ENCODE measurements around the gene ZNF578.
"Not testable (repeated sequence)": the region's sequence is repeated elsewhere in the genome, so short reads cannot be mapped to it uniquely, and the experiment has no call there.

ZNF578 gene

DNA sequence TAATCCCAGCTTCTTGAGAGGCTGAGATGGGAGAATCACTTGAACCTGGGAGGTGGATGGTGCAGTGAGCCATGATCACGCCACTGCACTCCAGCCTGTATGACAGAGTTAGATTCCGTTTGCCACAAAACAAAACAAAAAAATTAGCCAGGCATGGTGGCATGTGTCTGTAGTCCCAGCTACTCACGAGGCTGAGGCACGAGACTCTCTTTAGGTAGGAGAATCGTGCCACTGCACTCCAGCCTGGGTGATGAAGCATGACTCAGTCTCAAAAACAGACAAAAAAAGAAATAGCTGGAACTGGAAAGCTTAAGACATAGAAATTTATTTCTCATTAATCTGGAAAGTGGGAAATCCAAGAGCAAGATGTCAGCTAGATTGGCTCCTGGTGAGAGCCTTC lies 53.9 kb downstream of the ZNF578 start:
- no peaks in the 10 kb centered on the region for H3K36me3 ChIP-seq (ENCODE audit: control insufficient read depth, insufficient read depth, low read length)
- TF ChIP-seq, protein P1, sequence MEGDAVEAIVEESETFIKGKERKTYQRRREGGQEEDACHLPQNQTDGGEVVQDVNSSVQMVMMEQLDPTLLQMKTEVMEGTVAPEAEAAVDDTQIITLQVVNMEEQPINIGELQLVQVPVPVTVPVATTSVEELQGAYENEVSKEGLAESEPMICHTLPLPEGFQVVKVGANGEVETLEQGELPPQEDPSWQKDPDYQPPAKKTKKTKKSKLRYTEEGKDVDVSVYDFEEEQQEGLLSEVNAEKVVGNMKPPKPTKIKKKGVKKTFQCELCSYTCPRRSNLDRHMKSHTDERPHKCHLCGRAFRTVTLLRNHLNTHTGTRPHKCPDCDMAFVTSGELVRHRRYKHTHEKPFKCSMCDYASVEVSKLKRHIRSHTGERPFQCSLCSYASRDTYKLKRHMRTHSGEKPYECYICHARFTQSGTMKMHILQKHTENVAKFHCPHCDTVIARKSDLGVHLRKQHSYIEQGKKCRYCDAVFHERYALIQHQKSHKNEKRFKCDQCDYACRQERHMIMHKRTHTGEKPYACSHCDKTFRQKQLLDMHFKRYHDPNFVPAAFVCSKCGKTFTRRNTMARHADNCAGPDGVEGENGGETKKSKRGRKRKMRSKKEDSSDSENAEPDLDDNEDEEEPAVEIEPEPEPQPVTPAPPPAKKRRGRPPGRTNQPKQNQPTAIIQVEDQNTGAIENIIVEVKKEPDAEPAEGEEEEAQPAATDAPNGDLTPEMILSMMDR (IDR thresholded peaks at IDR 0.05) = no peak

DNA sequence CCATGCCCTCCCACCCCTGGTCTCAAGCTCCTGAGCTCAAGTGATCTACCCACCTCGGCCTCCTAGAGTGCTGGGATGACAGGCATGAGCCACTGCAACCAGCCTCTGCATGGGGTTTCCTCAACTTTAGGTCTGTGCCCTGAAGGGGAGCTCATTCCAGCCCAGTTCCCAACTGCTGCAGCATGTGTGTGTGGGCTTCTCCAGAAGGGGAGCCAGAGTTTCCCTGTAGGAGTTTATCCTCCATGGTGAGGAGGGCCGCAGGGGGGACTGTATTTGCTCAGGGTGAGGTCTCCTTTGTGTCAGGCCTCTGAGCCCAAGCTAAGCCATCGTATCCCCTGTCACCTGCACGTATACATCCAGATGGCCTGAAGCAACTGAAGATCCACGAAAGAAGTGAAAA lies 62.8 kb downstream of the ZNF578 start:
- Histone ChIP-seq H3K36me3 (ENCODE audit: control insufficient read depth, insufficient read depth, low read length) (no peaks in the 10 kb centered on the region), H3K4me1 (no peaks in the 10 kb centered on the region), H2AFZ (no peak overlapping the region), H3K4me3 (ENCODE audit: low read depth, low read length) (no peak overlapping the region), H3K9me3 (ENCODE audit: control insufficient read depth, low read length) (no peaks in the 10 kb centered on the region), H3K9ac (no peak overlapping the region), H3K27me3 (ENCODE audit: control insufficient read depth, insufficient read depth, low read length) (no peaks in the 10 kb centered on the region), H3K79me2 (no peaks in the 10 kb centered on the region), H3K27ac (no peak overlapping the region), H3K4me2 (ENCODE audit: low read length) (no peak overlapping the region)
- TF ChIP-seq, protein P1 (IDR thresholded peaks at IDR 0.05) = no peak

More for the DNA sequence above, 53.9 kb downstream of the ZNF578 start:
- no peak overlapping the region for H3K27ac ChIP-seq
- no peak overlapping the region for H3K4me2 ChIP-seq (ENCODE audit: low read length)
- no peak overlapping the region for H3K9ac ChIP-seq
- H3K4me3 ChIP-seq (ENCODE audit: low read depth, low read length) = no peak overlapping the region
- no peaks in the 10 kb centered on the region for H3K9me3 ChIP-seq (ENCODE audit: control insufficient read depth, low read length)
- no peaks in the 10 kb centered on the region for H3K79me2 ChIP-seq
- H3K4me1 ChIP-seq = no peaks in the 10 kb centered on the region
- no peaks in the 10 kb centered on the region for H3K27me3 ChIP-seq (ENCODE audit: control insufficient read depth, insufficient read depth, low read length)
- no peak overlapping the region for H2AFZ ChIP-seq

DNA sequence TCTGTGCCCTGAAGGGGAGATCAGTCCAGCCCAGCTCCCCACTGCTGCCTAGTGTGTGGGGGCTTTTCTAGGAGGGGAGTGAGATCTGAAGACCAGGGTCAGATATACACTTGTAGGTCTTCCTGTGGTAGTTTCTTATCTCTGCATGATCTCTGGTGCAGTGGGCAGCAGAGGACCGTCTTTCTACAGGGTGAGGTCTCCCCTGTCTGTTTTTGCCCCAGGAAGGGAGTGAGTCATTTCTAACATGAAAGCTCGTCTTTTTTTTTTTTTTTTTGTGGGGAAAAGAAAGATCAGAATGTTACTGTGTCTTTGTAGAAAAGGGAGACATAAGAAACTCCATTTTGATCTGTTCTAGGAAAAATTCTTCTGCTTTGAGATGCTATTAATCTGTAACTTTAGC lies 65.3 kb downstream of the ZNF578 start:
- Histone ChIP-seq H3K27me3 (ENCODE audit: control insufficient read depth, insufficient read depth, low read length) (no peaks in the 10 kb centered on the region), H3K4me3 (ENCODE audit: low read depth, low read length) (no peak overlapping the region)
- TF ChIP-seq, protein P1 (IDR thresholded peaks at IDR 0.05) = no peak

DNA sequence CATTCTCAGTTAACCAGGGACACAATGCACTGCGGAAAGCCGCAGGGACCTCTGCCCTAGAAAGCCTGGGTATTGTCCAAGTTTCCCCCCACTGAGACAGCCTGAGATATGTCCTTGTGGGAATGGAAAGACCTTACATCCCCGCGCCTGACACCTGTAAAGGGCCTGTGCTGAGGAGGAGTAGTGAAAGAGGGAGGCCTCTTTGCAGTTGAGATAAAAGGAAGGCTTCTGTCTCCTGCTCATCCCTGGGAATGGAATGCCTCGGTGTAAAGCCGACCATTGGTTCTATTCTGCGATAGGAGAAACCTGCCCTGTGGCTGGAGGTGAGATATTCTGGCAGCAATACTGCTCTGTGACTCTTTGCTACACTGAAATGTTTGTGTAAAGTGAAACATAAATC lies 65.8 kb downstream of the ZNF578 start:
- not testable (repeated sequence) for H3K9ac ChIP-seq; H3K4me3 ChIP-seq (ENCODE audit: low read depth, low read length); H3K9me3 ChIP-seq (ENCODE audit: control insufficient read depth, low read length); H3K4me1 ChIP-seq; H2AFZ ChIP-seq; H3K79me2 ChIP-seq; H3K27ac ChIP-seq; H3K36me3 ChIP-seq (ENCODE audit: control insufficient read depth, insufficient read depth, low read length); H3K4me2 ChIP-seq (ENCODE audit: low read length); H3K27me3 ChIP-seq (ENCODE audit: control insufficient read depth, insufficient read depth, low read length)

More for the DNA sequence above, 65.3 kb downstream of the ZNF578 start:
- no peak overlapping the region for H2AFZ ChIP-seq
- no peaks in the 10 kb centered on the region for H3K9me3 ChIP-seq (ENCODE audit: control insufficient read depth, low read length)
- no peaks in the 10 kb centered on the region for H3K36me3 ChIP-seq (ENCODE audit: control insufficient read depth, insufficient read depth, low read length)
- no peak overlapping the region for H3K4me2 ChIP-seq (ENCODE audit: low read length)
- H3K4me1 ChIP-seq = no peaks in the 10 kb centered on the region
- H3K79me2 ChIP-seq = no peaks in the 10 kb centered on the region
- no peak overlapping the region for H3K27ac ChIP-seq
- H3K9ac ChIP-seq = no peak overlapping the region

DNA sequence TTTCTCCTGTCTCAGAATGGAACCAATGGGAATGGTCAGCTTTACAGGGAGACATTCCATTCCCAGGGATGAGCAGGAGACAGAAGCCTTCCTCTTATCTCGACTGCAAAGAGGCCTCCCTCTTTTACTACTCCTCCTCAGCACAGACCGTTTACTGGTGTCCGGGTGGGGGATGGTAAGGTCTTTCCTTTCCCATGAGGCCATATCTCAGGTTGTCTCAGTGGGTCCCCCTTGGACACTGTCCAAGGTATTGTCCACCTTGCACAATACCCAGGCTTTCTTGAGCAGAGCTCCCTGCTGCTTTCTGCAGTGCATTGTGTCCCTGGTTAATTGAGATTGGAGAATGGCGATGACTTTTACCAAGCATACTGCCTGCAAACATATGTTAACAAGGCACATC lies 66.7 kb downstream of the ZNF578 start:
- H2AFZ ChIP-seq = no peak overlapping the region

More for the DNA sequence above, 66.7 kb downstream of the ZNF578 start:
- no peaks in the 10 kb centered on the region for H3K4me1 ChIP-seq
- no peak overlapping the region for H3K4me3 ChIP-seq (ENCODE audit: low read depth, low read length)
- TF ChIP-seq, protein P1 (IDR thresholded peaks at IDR 0.05) = no peak
- no peak overlapping the region for H3K9ac ChIP-seq
- no peaks in the 10 kb centered on the region for H3K9me3 ChIP-seq (ENCODE audit: control insufficient read depth, low read length)
- H3K27ac ChIP-seq = no peak overlapping the region
- no peaks in the 10 kb centered on the region for H3K36me3 ChIP-seq (ENCODE audit: control insufficient read depth, insufficient read depth, low read length)
- no peaks in the 10 kb centered on the region for H3K79me2 ChIP-seq
- H3K4me2 ChIP-seq (ENCODE audit: low read length) = no peak overlapping the region
- H3K27me3 ChIP-seq (ENCODE audit: control insufficient read depth, insufficient read depth, low read length) = no peaks in the 10 kb centered on the region

Measured in parathyroid adenoma (tissue), 2 donors.